GM23338 (cell line): ENCODE results near the gene SCN11A. TPM values are rescaled to one million over a fixed set of nuclear protein-coding genes. Genes with fewer than 3 reads are reported as not detected.
A peak's percentile ranks its signal among the peaks of the same experiment; 100 is the strongest.

Experiments used
- ATAC-seq: fragments of 200-7000 bp; cut with Tn5 transposase; 3 replicates; pipeline ENCODE4 v1.9.1; 2020
- DNase-seq: peaks from one replicate; pipeline ENCODE4 v3.0.0-alpha.2; 2015; ENCODE audit warnings: low spot score
- H2AFZ ChIP-seq: fragments of 200-600 bp; sonication (generic); 2 replicates; pipeline ENCODE4 v1.8.0; 2016; ENCODE audit warnings: antibody characterized with exemption, mild to moderate bottlenecking, moderate library complexity
- H3F3A ChIP-seq: fragments of 200-600 bp; sonication (generic); replicated peaks from 2 replicates; pipeline ENCODE4 v1.8.0; 2017; ENCODE audit warnings: antibody characterized with exemption, mixed run types, low read depth
- H3K27ac ChIP-seq: fragments of 200-600 bp; sonication (generic); 2 replicates; pipeline ENCODE4 v1.6.1; 2016; ENCODE audit warnings: low read depth
- H3K27me3 ChIP-seq: fragments of 200-600 bp; sonication (generic); 2 replicates; pipeline ENCODE4 v1.8.0; 2016; ENCODE audit warnings: mild to moderate bottlenecking, mixed run types, moderate library complexity; ENCODE audit not compliant: insufficient read depth
- H3K36me3 ChIP-seq: fragments of 200-600 bp; sonication (generic); 2 replicates; pipeline ENCODE4 v1.8.0; 2016; ENCODE audit warnings: mild to moderate bottlenecking; ENCODE audit not compliant: insufficient read depth
- H3K4me1 ChIP-seq: fragments of 200-600 bp; sonication (generic); 2 replicates; pipeline ENCODE4 v1.8.0; 2016; ENCODE audit warnings: mild to moderate bottlenecking, moderate library complexity; ENCODE audit not compliant: insufficient read depth
- H3K4me2 ChIP-seq: fragments of 200-600 bp; sonication (generic); 2 replicates; pipeline ENCODE4 v1.7.1; 2017; ENCODE audit warnings: mixed run types
- H3K4me3 ChIP-seq: fragments of 200-600 bp; sonication (generic); 2 replicates; pipeline ENCODE4 v1.6.1; 2016; ENCODE audit warnings: mixed run types
- H3K79me2 ChIP-seq: fragments of 200-600 bp; sonication (generic); replicated peaks from 2 replicates; pipeline ENCODE4 v1.8.0; 2017; ENCODE audit warnings: mild to moderate bottlenecking; ENCODE audit not compliant: insufficient read depth
- H3K9me2 ChIP-seq: fragments of 200-600 bp; sonication (generic); 2 replicates; pipeline ENCODE4 v1.8.0; 2017; ENCODE audit not compliant: insufficient read depth
- H4K20me1 ChIP-seq: fragments of 200-600 bp; sonication (generic); replicated peaks from 2 replicates; pipeline ENCODE4 v1.8.0; 2017; ENCODE audit warnings: mild to moderate bottlenecking; ENCODE audit not compliant: insufficient read depth
- H3K27ac Mint-ChIP-seq: 2 replicates; pipeline ENCODE4 v1.8.0; 2020; ENCODE audit warnings: inconsistent platforms, mild to moderate bottlenecking, moderate library complexity, mixed read lengths
- H3K27me3 Mint-ChIP-seq: 3 replicates; pipeline ENCODE4 v1.8.0; 2022; ENCODE audit warnings: low read depth, mild to moderate bottlenecking, moderate library complexity, mixed read lengths, inconsistent platforms; ENCODE audit not compliant: insufficient read depth, poor library complexity
- H3K36me3 Mint-ChIP-seq: 3 replicates; pipeline ENCODE4 v1.8.0; 2021; ENCODE audit warnings: low read depth, mild to moderate bottlenecking, inconsistent platforms, moderate library complexity, mixed read lengths
- H3K4me1 Mint-ChIP-seq: 3 replicates; pipeline ENCODE4 v1.8.0; 2020; ENCODE audit warnings: mild to moderate bottlenecking, inconsistent platforms, mixed read lengths
- H3K4me3 Mint-ChIP-seq: 3 replicates; pipeline ENCODE4 v1.8.0; 2021; ENCODE audit warnings: moderate library complexity, mild to moderate bottlenecking, inconsistent platforms, mixed read lengths
- H3K9me3 Mint-ChIP-seq: 3 replicates; pipeline ENCODE4 v1.8.0; 2020; ENCODE audit warnings: moderate library complexity, mild to moderate bottlenecking, inconsistent platforms, mixed read lengths
- CREB1 ChIP-seq: fragments of 250-450 bp; sonication (Bioruptor Pico); IDR thresholded peaks from 2 replicates; pipeline ENCODE4 v1.5.0; 2020; ENCODE audit warnings: low read depth, mild to moderate bottlenecking, moderate library complexity
- ETS1 ChIP-seq: IDR thresholded peaks from 2 replicates; pipeline ENCODE4 v1.6.1; 2016; ENCODE audit warnings: antibody characterized with exemption
- EZH2phosphoT487 ChIP-seq: fragments of 200-600 bp; sonication (generic); IDR thresholded peaks from one replicate; pipeline ENCODE4 v1.8.1; 2018; ENCODE audit warnings: antibody characterized with exemption; ENCODE audit not compliant: unreplicated experiment
- NANOG ChIP-seq: IDR thresholded peaks from 2 replicates; pipeline ENCODE4 v1.6.1; 2016; ENCODE audit warnings: antibody characterized with exemption, borderline replicate concordance
- STAT1 ChIP-seq: IDR thresholded peaks from one replicate; pipeline ENCODE4 v1.6.1; 2016; ENCODE audit warnings: antibody characterized with exemption; ENCODE audit not compliant: unreplicated experiment
- ZNF114 ChIP-seq: fragments of 250-450 bp; sonication (Bioruptor Pico); IDR thresholded peaks from 2 replicates; pipeline ENCODE4 v1.5.0; 2020; ENCODE audit warnings: mild to moderate bottlenecking, moderate library complexity
- ZNF331 ChIP-seq: fragments of 250-450 bp; sonication (Bioruptor Pico); IDR thresholded peaks from 2 replicates; pipeline ENCODE4 v1.5.0; 2020; ENCODE audit warnings: low read depth, mild to moderate bottlenecking, moderate library complexity
- polyA plus RNA-seq: library from polyadenylated mRNA; unstranded; fragments of >200 nt; fragmentation: Nextera tagmentation; extraction: Ambion mirVana; gene quantifications from 2 replicates; pipeline ENCODE4 v1.2.1, GENCODE V29; 2016
- small RNA-seq: library from RNA; depleted of rRNA; stranded (forward); fragments of <200 nt; gene quantifications from one replicate; pipeline ENCODE3, GENCODE V24; 2014; ENCODE audit warnings: low replicate concordance
- total RNA-seq: library from RNA; depleted of rRNA; stranded (reverse); fragments of >200 nt; shearing (Covaris generic); gene quantifications from 2 replicates; pipeline ENCODE4 v1.2.3, GENCODE V29; 2014; rRNA removed
- TF ChIP-seq, protein P1 (sequence below), 2 experiments: fragments of 200-600 bp in 1 of 2; sonication (generic) in 1 of 2; conservative IDR thresholded peaks; 2 replicates each; pipeline versions ENCODE4 v1.5.1 to v1.6.1; 2016 to 2017; ENCODE audit warnings: antibody characterized with exemption in 2 of 2, low read depth in 2 of 2, mild to moderate bottlenecking in 2 of 2, moderate library complexity in 1 of 2
- TF ChIP-seq, protein P2 (sequence below): fragments of 250-450 bp; sonication (Bioruptor Pico); IDR thresholded peaks from 2 replicates; pipeline ENCODE4 v1.5.0; 2020; ENCODE audit warnings: mild to moderate bottlenecking, moderate library complexity

The SCN11A gene
- total and polyA plus RNA-seq, 2 experiments from 2014 or later, result 0.05 to 0.14 TPM

DNA sequence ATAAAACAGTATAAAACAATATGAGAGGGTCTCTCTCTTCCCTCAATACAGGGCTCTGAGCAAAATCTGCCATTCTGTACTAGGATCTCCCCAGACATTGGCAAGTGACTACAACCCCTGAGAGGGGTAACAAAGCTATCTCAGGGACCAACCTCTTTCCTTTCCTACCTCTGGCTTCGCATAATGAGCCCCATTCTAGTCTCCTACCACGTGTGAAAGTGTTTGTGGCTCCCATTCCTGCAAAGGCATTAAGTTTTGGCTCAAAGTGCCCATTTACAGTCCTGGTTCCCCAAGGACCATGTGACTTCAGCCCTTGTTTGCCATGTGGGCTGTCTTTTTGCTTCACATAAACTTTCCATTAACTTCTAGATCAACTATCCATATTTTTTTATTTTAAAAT is 46.4 kb downstream of the SCN11A start:
- Histone ChIP-seq H3K27me3 (no peaks in the 10 kb centered on the region), H2AFZ (peak overlapping the region; percentile 34; the same call in 1 of the 2 replicates), H3K9me2 (no peaks in the 10 kb centered on the region; the same call in 1 of the 2 replicates), H3K4me3 (no peak overlapping the region), H3K36me3 (no peaks in the 10 kb centered on the region), H3K27ac (no peak overlapping the region), H3F3A (no peaks in the 10 kb centered on the region), H3K79me2 (no peaks in the 10 kb centered on the region), H4K20me1 (no peaks in the 10 kb centered on the region), H3K4me2 (no peak overlapping the region), H3K4me1 (peaks cover 5% of the 10 kb centered on the region; the same call in 1 of the 2 replicates)
- ATAC-seq (no peak), DNase-seq (no peak)
- Mint-ChIP-seq H3K36me3 (no peaks in the 10 kb centered on the region), H3K4me3 (no peak overlapping the region), H3K4me1 (peaks cover 7% of the 10 kb centered on the region), H3K27me3 (no peaks in the 10 kb centered on the region), H3K9me3 (0 out of 3 replicates have a peak, but pooled peaks cover 5% of the 10 kb centered on the region), H3K27ac (no peak overlapping the region)
- TF ChIP-seq, protein P1, sequence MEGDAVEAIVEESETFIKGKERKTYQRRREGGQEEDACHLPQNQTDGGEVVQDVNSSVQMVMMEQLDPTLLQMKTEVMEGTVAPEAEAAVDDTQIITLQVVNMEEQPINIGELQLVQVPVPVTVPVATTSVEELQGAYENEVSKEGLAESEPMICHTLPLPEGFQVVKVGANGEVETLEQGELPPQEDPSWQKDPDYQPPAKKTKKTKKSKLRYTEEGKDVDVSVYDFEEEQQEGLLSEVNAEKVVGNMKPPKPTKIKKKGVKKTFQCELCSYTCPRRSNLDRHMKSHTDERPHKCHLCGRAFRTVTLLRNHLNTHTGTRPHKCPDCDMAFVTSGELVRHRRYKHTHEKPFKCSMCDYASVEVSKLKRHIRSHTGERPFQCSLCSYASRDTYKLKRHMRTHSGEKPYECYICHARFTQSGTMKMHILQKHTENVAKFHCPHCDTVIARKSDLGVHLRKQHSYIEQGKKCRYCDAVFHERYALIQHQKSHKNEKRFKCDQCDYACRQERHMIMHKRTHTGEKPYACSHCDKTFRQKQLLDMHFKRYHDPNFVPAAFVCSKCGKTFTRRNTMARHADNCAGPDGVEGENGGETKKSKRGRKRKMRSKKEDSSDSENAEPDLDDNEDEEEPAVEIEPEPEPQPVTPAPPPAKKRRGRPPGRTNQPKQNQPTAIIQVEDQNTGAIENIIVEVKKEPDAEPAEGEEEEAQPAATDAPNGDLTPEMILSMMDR (conservative IDR thresholded peaks at IDR 0.05; ENCODE audit: low read depth in 2 of 2), result no peak
- TF ChIP-seq CREB1, result no peak
- no peak for TF ChIP-seq ZNF331 (CRISPR knock-in tag)
- TF ChIP-seq, protein P2, sequence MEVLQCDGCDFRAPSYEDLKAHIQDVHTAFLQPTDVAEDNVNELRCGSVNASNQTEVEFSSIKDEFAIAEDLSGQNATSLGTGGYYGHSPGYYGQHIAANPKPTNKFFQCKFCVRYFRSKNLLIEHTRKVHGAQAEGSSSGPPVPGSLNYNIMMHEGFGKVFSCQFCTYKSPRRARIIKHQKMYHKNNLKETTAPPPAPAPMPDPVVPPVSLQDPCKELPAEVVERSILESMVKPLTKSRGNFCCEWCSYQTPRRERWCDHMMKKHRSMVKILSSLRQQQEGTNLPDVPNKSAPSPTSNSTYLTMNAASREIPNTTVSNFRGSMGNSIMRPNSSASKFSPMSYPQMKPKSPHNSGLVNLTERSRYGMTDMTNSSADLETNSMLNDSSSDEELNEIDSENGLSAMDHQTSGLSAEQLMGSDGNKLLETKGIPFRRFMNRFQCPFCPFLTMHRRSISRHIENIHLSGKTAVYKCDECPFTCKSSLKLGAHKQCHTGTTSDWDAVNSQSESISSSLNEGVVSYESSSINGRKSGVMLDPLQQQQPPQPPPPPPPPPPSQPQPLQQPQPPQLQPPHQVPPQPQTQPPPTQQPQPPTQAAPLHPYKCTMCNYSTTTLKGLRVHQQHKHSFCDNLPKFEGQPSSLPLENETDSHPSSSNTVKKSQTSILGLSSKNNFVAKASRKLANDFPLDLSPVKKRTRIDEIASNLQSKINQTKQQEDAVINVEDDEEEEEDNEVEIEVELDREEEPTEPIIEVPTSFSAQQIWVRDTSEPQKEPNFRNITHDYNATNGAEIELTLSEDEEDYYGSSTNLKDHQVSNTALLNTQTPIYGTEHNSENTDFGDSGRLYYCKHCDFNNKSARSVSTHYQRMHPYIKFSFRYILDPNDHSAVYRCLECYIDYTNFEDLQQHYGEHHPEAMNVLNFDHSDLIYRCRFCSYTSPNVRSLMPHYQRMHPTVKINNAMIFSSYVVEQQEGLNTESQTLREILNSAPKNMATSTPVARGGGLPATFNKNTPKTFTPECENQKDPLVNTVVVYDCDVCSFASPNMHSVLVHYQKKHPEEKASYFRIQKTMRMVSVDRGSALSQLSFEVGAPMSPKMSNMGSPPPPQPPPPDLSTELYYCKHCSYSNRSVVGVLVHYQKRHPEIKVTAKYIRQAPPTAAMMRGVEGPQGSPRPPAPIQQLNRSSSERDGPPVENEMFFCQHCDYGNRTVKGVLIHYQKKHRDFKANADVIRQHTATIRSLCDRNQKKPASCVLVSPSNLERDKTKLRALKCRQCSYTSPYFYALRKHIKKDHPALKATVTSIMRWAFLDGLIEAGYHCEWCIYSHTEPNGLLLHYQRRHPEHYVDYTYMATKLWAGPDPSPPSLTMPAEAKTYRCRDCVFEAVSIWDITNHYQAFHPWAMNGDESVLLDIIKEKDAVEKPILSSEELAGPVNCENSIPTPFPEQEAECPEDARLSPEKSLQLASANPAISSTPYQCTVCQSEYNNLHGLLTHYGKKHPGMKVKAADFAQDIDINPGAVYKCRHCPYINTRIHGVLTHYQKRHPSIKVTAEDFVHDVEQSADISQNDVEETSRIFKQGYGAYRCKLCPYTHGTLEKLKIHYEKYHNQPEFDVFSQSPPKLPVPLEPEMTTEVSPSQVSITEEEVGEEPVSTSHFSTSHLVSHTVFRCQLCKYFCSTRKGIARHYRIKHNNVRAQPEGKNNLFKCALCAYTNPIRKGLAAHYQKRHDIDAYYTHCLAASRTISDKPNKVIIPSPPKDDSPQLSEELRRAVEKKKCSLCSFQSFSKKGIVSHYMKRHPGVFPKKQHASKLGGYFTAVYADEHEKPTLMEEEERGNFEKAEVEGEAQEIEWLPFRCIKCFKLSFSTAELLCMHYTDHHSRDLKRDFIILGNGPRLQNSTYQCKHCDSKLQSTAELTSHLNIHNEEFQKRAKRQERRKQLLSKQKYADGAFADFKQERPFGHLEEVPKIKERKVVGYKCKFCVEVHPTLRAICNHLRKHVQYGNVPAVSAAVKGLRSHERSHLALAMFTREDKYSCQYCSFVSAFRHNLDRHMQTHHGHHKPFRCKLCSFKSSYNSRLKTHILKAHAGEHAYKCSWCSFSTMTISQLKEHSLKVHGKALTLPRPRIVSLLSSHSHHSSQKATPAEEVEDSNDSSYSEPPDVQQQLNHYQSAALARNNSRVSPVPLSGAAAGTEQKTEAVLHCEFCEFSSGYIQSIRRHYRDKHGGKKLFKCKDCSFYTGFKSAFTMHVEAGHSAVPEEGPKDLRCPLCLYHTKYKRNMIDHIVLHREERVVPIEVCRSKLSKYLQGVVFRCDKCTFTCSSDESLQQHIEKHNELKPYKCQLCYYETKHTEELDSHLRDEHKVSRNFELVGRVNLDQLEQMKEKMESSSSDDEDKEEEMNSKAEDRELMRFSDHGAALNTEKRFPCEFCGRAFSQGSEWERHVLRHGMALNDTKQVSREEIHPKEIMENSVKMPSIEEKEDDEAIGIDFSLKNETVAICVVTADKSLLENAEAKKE, result no peak
- TF ChIP-seq ETS1, result no peak
- TF ChIP-seq ZNF114 (CRISPR knock-in tag), result no peak
- TF ChIP-seq STAT1, result no peak
- TF ChIP-seq NANOG, result no peak
- TF ChIP-seq EZH2phosphoT487, result no peak

Small RNA genes lying within 50 kb of the gene (small RNA-seq; reads per million reads assigned to genes)
- not detected for gene RNU6-1227P

Other genes with a start within 250 kb of the SCN11A start
- gene SCN10A, start 235.7 kb downstream of the SCN11A start, total RNA-seq, result 0.03 TPM in 1 of 2 replicates, not detected in the other
- not detected in 2 replicates for gene SCN10A, start 235.7 kb downstream of the SCN11A start, polyA plus RNA-seq
- 40.3 and 54.3 TPM in 2 replicates for gene WDR48, start 72 bp upstream of the SCN11A start, total RNA-seq
- 20.8 and 27.2 TPM in 2 replicates for gene WDR48, start 72 bp upstream of the SCN11A start, polyA plus RNA-seq
- 32.7 and 38.3 TPM in 2 replicates for gene GORASP1, start 55.7 kb upstream of the SCN11A start, total RNA-seq
- gene GORASP1, start 55.7 kb upstream of the SCN11A start, polyA plus RNA-seq, result 8.5 and 10.3 TPM in 2 replicates
- 2.0 and 2.1 TPM in 2 replicates for gene TTC21A, start 55.7 kb upstream of the SCN11A start, total RNA-seq
- 1.8 and 2.5 TPM in 2 replicates for gene TTC21A, start 55.7 kb upstream of the SCN11A start, polyA plus RNA-seq
- gene CSRNP1, start 101.6 kb upstream of the SCN11A start, total RNA-seq, result 8.3 and 10.0 TPM in 2 replicates
- 4.7 and 4.9 TPM in 2 replicates for gene CSRNP1, start 101.6 kb upstream of the SCN11A start, polyA plus RNA-seq
- gene XIRP1, start 140.7 kb upstream of the SCN11A start, total RNA-seq, result not detected in 2 replicates
- gene XIRP1, start 140.7 kb upstream of the SCN11A start, polyA plus RNA-seq, result 0.03 TPM in 1 of 2 replicates, not detected in the other
- 0.24 TPM in 1 of 2 replicates, not detected in the other for gene CX3CR1, start 228.1 kb upstream of the SCN11A start, total RNA-seq
- gene CX3CR1, start 228.1 kb upstream of the SCN11A start, polyA plus RNA-seq, result 0.42 TPM in 1 of 2 replicates, not detected in the other